Stimulated activated CD8-positive, alpha-beta memory T cell treated with anti-CD3 and anti-CD28 coated beads, Interleukin-4, amount 100 ng/mL, for 1 hour (primary cell): ENCODE results near the gene ATG16L2.
"Not testable (repeated sequence)": the region's sequence is repeated elsewhere in the genome, so short reads cannot be mapped to it uniquely, and the experiment has no call there.

Experiments
- DNase-seq, 2 donors: peaks; one replicate each; pipeline ENCODE4 v3.0.0-alpha.2; 2020; ENCODE audit warnings: low read depth in 2 of 2, low spot score in 1 of 2

Gene ATG16L2

DNA sequence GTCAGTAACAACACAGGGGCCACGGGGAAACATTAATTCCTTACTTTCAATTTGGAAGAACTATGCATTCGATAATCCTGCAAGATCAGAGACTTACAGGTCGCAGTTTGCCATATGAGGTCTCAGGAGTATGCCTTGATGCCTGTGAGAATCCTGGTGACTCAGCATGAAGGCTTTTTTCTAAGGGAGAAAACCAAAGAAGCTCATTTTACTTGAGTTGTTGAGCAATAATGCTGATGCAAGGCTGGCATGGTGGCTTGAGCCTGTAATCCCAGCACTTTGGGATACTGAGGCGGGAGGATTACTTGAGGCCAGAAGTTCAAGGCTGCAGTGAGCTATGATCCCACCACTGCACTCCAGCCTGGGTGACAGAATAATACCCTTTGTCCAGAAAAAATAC is 26.6 kb downstream of the ATG16L2 start:
- DNase-seq: no peak

DNA sequence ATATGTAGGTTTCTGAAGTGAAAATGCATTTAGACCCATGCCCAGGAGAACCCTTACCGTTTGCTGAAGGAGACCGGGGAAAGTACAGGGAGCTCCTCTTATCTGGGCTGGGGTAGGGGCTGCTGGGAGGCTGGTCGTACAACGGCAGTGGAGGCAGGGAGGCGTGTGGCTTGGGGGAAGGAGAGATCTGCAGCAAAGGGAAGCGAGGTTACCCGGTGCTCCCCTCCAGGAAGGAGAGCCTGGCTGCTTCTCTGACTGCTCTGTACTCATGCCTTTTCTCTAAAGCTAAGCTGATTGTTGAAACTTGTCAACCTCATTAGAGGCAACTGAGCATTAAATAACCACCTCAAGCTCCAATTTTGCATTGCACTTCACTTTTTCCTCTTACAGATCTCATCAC is 27.2 kb downstream of the ATG16L2 start:
- DNase-seq: no peak

GRCh38 chr11:72842126-72842525 is 27.9 kb downstream of the ATG16L2 start:
- no peak for DNase-seq

GRCh38 chr11:72842653-72843330 is 28.6 kb downstream of the ATG16L2 start:
- DNase-seq: no peak

GRCh38 chr11:72844356-72844755 is 30.1 kb downstream of the ATG16L2 start:
- DNase-seq: no peak

DNA sequence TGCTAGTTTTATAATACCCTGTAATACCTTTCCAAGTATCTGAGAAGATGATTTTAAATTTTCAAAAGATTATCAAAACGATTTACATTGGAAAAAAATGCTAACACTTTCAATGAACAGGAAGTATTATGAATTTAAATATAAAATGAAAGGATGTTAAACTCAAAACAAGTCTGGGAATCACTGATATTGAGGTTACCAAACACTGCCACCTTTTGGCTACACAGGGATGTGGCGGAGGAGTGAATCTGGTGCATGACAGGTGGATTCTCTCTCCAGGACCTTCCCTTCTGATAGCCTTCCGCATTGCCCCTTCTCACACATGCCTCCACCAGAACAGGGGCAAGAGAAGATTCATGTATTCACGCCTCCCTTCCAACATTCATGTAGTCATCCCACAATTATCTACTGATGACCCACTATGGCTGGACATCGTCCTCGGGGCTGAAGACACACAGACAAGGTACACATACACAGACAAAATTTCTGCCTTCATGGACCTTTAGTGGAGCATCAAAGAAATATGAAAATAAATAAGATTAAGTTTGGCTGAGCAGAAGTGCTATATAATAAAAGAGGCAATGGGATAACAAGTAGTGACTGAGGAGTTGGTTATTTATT is 34.7 kb downstream of the ATG16L2 start:
- no peak for DNase-seq

DNA sequence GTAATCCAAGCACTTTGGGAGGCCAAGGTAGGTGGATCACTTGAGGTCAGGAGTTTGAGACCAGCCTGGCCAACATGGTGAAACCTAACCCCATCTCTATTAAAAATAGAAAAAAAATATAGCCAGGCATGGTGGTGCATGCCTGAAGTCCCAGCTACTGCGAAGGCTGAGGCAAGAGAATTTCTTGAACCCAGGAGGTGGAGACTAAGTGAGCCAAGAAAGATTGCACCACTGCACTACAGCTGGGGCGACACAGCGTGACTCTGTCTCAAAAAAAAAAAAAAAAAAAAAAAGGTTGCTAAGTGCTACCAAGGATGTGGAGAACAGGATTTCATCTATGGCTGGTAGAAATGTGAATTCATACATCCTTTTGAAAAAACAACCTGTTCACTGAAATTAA is 36.6 kb downstream of the ATG16L2 start:
- DNase-seq: no peak

- no peak for DNase-seq
Observed at GRCh38 chr11:72851726-72852125, 37.5 kb downstream of the ATG16L2 start.

DNA sequence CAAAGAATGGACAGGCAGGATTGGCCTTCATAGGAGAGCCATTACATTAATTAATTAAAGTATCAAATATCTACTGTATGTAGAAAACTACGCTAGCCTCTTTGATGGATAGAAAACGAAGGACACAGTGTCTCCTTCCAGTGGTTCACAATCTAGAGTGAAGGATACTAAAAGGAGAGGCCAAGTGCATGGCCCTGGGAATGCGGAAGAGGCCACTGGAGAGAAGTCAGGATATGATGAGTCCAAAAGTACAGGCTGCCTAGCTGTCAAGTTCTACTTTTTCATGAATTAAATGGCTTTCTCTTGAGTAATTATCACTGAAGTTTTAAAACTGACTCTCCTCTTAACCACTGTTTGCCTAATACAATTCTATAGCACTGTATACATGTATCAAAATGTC is 41.9 kb downstream of the ATG16L2 start:
- no peak for DNase-seq

GRCh38 chr11:72856551-72857345 is 42.5 kb downstream of the ATG16L2 start:
- no peak for DNase-seq

DNA sequence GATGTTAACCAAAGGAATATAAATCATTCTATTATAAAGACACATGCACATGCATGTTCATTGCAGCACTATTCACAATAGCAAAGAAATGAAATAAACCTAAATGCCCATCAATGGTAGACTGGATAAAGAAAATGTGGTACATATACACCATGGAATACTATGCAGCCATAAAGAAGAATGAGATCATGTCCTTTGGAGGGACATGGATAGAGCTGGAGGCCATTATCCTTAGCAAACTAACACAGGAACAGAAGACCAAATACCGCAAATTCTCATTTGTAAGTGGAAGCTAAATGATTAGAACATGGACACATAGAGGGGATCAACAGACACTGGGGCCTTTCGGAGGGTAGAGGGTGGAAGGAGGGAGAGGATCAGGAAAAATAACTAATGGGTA is 44.1 kb downstream of the ATG16L2 start:
- not testable (repeated sequence) for DNase-seq

DNA sequence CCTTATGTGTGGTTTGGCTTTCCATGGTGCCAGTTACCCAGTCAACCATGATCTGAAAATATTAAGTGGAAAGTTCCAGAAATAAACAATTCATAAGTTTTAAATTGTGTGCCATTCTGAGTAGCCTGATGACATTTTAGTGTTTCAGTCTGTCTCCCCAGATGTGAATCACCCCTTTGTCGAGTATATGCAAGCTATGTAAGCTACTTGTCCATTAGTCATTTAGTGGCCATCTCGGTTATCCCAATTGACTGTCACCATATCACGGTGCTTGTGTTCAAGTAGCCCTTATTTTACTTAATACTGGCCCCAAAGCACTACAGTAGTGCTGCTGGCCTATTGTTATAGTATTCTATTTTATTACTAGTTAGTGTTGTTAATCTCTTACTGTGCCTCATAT is 44.9 kb downstream of the ATG16L2 start:
- no peak for DNase-seq

DNA sequence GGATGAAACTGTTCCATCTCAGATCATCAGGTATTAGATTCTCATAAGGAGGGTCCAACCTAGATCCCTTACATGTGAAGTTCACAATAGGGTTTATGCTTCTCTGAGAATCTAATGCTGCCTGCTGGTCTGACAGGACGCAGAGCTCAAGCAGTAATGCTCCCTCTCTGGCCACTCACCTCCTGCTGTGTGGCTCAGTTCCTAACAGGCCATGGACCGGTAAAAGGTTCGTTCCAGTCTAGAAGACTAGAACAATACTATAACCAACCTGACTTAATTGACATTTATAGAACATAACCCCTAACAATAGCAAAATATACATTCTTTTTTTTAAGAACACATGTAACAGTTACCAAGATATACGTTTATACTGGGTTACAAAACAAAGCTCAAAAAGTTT is 45.8 kb downstream of the ATG16L2 start:
- no peak for DNase-seq

DNA sequence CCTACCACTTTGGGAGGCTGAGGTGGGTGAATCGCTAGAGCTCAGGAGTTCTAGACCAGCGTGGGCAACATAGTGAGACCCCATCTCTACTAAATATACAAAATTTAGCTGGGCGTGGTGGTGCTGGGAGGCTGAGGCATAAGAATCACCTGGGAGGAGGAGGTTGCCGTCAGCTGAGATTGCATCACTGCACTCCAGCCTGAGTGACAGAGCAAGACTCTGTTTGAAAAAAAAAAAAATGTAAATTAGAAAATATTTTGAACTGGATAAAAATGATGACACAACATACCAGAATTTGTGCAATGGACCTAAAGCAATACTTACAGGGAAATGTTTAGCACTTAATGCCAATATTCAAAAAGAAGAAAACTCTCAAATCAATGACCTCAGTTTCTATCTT is 46.4 kb downstream of the ATG16L2 start:
- DNase-seq: no peak

DNA sequence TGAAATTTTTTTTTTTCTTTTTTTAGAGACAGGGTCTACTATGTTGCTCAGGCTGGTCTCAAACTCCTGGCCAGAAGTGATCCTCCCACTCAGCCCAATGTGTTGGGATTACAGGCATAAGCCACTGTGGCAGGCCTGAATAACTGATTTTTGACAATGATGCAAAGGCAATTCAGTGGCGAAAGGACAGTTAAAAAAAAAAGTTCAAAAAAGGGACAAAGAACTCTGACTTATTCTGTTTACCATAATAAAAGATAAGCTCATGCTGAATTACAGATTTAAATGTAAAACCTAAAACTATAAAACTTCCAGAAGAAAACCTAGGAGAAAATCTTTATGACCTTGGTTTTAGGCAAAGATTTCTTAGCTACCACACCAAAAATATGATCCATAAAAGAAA is 48.9 kb downstream of the ATG16L2 start:
- DNase-seq: no peak

- DNase-seq: no peak
Observed at GRCh38 chr11:72863916-72864315, 49.7 kb downstream of the ATG16L2 start.

- DNase-seq: no peak
Observed at GRCh38 chr11:72864702-72865655, 50.8 kb downstream of the ATG16L2 start.

- no peak for DNase-seq
Observed at GRCh38 chr11:72867970-72868369, 53.8 kb downstream of the ATG16L2 start.

- no peak for DNase-seq
Observed at GRCh38 chr11:72869831-72870230, 55.6 kb downstream of the ATG16L2 start.

DNA sequence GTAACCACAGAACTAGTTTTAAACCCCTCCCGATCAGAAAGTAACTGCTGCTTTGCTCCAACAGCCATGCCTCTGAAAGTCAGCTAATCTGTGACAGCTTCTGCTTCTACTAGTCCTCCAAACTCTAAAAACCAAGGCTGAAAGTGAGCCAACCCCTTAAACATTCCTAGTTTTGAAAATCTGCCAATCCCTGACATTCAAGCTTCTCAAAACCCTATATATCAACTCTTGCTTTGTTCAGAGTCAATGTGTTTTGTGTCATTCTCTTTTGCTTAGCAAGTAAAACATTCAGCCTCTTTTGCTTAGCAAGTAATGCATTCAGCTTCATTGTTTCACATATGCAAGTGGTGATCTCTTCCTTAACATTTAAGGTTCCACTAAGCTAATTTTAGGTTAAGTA is 56.9 kb downstream of the ATG16L2 start:
- no peak for DNase-seq

DNA sequence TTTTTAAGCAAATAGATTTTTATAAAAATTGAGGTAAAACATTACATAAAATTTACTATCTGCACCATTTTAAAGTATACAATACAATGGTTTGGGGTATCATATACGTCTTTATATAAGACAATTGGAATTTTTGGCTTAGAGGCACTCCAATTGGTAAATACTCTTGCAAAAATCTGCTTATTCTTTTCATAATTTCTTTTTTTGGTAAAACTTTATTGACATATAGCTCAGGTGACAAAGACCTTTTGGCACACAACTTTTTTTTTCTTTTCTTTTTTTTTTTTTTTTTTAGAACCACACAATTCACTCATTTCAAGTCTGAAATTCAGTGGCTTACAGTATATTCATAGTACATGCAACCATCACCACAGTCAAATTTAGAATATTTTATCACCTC is 57.8 kb downstream of the ATG16L2 start:
- DNase-seq: no peak
